Liver (tissue), 3 donors: ENCODE results near the gene EPHA6.

Experiments used
- CTCF ChIP-seq: fragments of 150-350 bp; IDR thresholded peaks from 2 replicates; pipeline ENCODE4 v1.5.1; 2017; ENCODE audit warnings: improper control_type of control experiment, low read depth, low read length; ENCODE audit not compliant: missing input control
- GABPA ChIP-seq, 2 donors: IDR thresholded peaks in 1 of 2; conservative IDR thresholded peaks in 1 of 2; 2 replicates each; pipeline ENCODE4 v1.6.1; 2016; ENCODE audit warnings: antibody characterized with exemption in 2 of 2, mild to moderate bottlenecking in 1 of 2, moderate library complexity in 1 of 2
- MAX ChIP-seq: IDR thresholded peaks from 2 replicates; pipeline ENCODE4 v1.6.1; 2016; ENCODE audit warnings: antibody characterized with exemption
- RAD21 ChIP-seq, 2 donors: IDR thresholded peaks; 2 replicates each; pipeline ENCODE4 v1.6.1; 2016; ENCODE audit warnings: antibody characterized with exemption in 2 of 2, mild to moderate bottlenecking in 2 of 2
- RXRA ChIP-seq, 2 donors: IDR thresholded peaks; 2 replicates each; pipeline ENCODE4 v1.6.1; 2017 to 2018; ENCODE audit warnings: antibody characterized with exemption in 2 of 2, mild to moderate bottlenecking in 1 of 2
- SP1 ChIP-seq: IDR thresholded peaks from 2 replicates; pipeline ENCODE4 v1.6.1; 2018; ENCODE audit warnings: antibody characterized with exemption, mild to moderate bottlenecking
- TAF1 ChIP-seq: conservative IDR thresholded peaks from 2 replicates; pipeline ENCODE4 v1.6.1; 2016; ENCODE audit warnings: antibody characterized with exemption, mild to moderate bottlenecking
- TF ChIP-seq, protein P1 (sequence below): IDR thresholded peaks from 2 replicates; pipeline ENCODE4 v1.6.1; 2016; ENCODE audit warnings: antibody characterized with exemption
- TF ChIP-seq, protein P2 (sequence below): IDR thresholded peaks from 2 replicates; pipeline ENCODE4 v1.6.1; 2016; ENCODE audit warnings: antibody characterized with exemption, mild to moderate bottlenecking
- TF ChIP-seq, protein P3 (sequence below): IDR thresholded peaks from 2 replicates; pipeline ENCODE4 v1.6.1; 2016; ENCODE audit warnings: antibody characterized with exemption
- donor health status: healthy.
- donor health status: healthy.

DNA sequence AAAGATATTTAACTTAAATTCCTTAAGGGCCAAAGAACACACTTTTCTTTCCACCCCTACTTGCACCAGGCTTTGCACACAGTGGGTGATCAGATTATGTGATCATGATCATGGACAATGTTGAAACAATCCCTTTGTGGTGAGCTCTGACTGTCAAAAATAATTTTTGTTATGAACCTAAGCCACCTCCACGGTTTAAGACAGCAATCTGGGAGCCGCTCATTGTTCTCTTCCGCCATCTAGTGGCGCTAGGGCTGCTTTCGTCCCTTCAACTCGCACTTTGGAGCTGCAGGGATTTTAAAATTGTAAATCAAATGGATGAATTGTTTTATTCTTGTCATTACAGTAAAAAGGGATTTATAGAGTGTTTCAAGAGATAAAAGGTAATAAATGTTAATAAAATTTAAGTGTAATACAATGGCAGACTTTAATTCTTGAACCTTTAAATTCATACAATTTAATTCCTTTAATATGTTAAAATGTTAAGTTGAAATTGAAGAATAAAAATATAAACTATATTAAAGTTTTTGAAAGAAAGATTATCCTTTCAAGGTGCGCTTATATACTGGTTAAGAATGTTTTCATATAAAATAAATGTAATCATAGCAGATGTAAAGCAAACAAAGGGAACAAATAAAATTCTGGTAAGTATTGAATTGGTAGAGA lies 904.9 kb downstream of the EPHA6 start:
- TF ChIP-seq RXRA (IDR thresholded peaks at IDR 0.05): peak; percentile 44 to 74
- TF ChIP-seq, protein P1, sequence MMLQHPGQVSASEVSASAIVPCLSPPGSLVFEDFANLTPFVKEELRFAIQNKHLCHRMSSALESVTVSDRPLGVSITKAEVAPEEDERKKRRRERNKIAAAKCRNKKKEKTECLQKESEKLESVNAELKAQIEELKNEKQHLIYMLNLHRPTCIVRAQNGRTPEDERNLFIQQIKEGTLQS: no peak
- no peak for TF ChIP-seq TAF1
- TF ChIP-seq CTCF: peak; percentile 81
- peak; percentile 85 to 87 for TF ChIP-seq RAD21 (IDR thresholded peaks at IDR 0.05)
- no peak for TF ChIP-seq GABPA (IDR thresholded peaks at IDR 0.05 in 1 of 2, conservative IDR thresholded peaks at IDR 0.05 in 1 of 2)
- TF ChIP-seq MAX: no peak
- TF ChIP-seq, protein P2, sequence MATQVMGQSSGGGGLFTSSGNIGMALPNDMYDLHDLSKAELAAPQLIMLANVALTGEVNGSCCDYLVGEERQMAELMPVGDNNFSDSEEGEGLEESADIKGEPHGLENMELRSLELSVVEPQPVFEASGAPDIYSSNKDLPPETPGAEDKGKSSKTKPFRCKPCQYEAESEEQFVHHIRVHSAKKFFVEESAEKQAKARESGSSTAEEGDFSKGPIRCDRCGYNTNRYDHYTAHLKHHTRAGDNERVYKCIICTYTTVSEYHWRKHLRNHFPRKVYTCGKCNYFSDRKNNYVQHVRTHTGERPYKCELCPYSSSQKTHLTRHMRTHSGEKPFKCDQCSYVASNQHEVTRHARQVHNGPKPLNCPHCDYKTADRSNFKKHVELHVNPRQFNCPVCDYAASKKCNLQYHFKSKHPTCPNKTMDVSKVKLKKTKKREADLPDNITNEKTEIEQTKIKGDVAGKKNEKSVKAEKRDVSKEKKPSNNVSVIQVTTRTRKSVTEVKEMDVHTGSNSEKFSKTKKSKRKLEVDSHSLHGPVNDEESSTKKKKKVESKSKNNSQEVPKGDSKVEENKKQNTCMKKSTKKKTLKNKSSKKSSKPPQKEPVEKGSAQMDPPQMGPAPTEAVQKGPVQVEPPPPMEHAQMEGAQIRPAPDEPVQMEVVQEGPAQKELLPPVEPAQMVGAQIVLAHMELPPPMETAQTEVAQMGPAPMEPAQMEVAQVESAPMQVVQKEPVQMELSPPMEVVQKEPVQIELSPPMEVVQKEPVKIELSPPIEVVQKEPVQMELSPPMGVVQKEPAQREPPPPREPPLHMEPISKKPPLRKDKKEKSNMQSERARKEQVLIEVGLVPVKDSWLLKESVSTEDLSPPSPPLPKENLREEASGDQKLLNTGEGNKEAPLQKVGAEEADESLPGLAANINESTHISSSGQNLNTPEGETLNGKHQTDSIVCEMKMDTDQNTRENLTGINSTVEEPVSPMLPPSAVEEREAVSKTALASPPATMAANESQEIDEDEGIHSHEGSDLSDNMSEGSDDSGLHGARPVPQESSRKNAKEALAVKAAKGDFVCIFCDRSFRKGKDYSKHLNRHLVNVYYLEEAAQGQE: no peak
- TF ChIP-seq, protein P3, sequence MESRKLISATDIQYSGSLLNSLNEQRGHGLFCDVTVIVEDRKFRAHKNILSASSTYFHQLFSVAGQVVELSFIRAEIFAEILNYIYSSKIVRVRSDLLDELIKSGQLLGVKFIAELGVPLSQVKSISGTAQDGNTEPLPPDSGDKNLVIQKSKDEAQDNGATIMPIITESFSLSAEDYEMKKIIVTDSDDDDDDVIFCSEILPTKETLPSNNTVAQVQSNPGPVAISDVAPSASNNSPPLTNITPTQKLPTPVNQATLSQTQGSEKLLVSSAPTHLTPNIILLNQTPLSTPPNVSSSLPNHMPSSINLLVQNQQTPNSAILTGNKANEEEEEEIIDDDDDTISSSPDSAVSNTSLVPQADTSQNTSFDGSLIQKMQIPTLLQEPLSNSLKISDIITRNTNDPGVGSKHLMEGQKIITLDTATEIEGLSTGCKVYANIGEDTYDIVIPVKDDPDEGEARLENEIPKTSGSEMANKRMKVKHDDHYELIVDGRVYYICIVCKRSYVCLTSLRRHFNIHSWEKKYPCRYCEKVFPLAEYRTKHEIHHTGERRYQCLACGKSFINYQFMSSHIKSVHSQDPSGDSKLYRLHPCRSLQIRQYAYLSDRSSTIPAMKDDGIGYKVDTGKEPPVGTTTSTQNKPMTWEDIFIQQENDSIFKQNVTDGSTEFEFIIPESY: no peak
- no peak for TF ChIP-seq SP1
